H1 (cell line): ENCODE results near the gene SMIM32.

Experiments
- CHD2 ChIP-seq: IDR thresholded peaks from 2 replicates; pipeline ENCODE4 v1.6.1; 2012; ENCODE audit warnings: low read length, improper control_type of control experiment
- GABPA ChIP-seq: IDR thresholded peaks from 2 replicates; pipeline ENCODE4 v1.6.1; 2011; ENCODE audit warnings: mild to moderate bottlenecking, low read length, moderate library complexity, borderline replicate concordance; ENCODE audit not compliant: insufficient read depth
- HDAC6 ChIP-seq: IDR thresholded peaks from one replicate; pipeline ENCODE4 v1.7.1; 2012; ENCODE audit warnings: low read depth, mild to moderate bottlenecking, inconsistent platforms, low read length, moderate library complexity
- JUND ChIP-seq: IDR thresholded peaks from 2 replicates; pipeline ENCODE4 v1.6.1; 2011; ENCODE audit warnings: mild to moderate bottlenecking, improper control_type of control experiment, low read length
- POLR2A ChIP-seq, 2 experiments: IDR thresholded peaks; 1 replicate in 1 of 2; 2 replicates in 1 of 2; pipeline ENCODE4 v1.6.1; 2011; ENCODE audit warnings: low read depth in 2 of 2, low read length in 2 of 2, mild to moderate bottlenecking in 2 of 2; ENCODE audit errors: control extremely low read depth in 1 of 2
- POLR2AphosphoS5 ChIP-seq: IDR thresholded peaks from 2 replicates; pipeline ENCODE4 v1.6.1; 2011; ENCODE audit warnings: low read depth, low read length
- RFX5 ChIP-seq: IDR thresholded peaks from 2 replicates; pipeline ENCODE4 v1.6.1; 2011; ENCODE audit warnings: low read depth, low read length, improper control_type of control experiment, borderline replicate concordance
- SP1 ChIP-seq: IDR thresholded peaks from 2 replicates; pipeline ENCODE4 v1.6.1; 2011; ENCODE audit warnings: low read depth, low read length
- TAF1 ChIP-seq: IDR thresholded peaks from 2 replicates; pipeline ENCODE4 v1.6.1; 2011; ENCODE audit warnings: mild to moderate bottlenecking, low read depth, low read length
- ZNF274 ChIP-seq: IDR thresholded peaks from 2 replicates; pipeline ENCODE4 v1.7.0; 2012; ENCODE audit warnings: low read length, borderline replicate concordance; ENCODE audit errors: extremely low read depth
- TF ChIP-seq, protein P1 (sequence below): IDR thresholded peaks from 2 replicates; pipeline ENCODE4 v1.6.1; 2012; ENCODE audit warnings: inconsistent platforms
- TF ChIP-seq, protein P2 (sequence below), 3 experiments: IDR thresholded peaks; 1 replicate in 2 of 3; 2 replicates in 1 of 3; pipeline versions ENCODE4 v1.5.1 to v1.6.1; 2011; ENCODE audit warnings: low read length in 3 of 3, mild to moderate bottlenecking in 3 of 3, inconsistent platforms in 2 of 3, low read depth in 1 of 3, moderate library complexity in 1 of 3; ENCODE audit not compliant: insufficient read depth in 1 of 3; ENCODE audit errors: control extremely low read depth in 1 of 3

DNA sequence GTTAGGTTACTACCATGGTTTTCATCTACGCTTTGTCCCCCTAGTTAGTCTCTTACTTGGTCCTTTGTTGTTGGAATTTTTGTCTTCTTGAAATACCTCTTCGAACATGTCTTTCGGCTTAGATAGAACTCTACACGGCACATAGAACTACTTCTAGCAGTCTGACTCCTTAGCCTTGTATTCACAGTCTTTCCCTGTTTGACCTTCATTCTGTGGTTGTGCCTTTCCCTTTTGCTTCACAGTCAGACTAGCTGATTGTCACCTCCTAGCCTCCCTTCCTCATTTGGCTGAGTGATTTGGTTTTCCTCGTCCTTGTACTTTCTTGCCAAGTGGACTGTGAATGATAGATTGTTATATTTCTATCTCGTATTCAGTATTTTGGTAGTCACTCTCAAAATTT lies 49.6 kb downstream of the SMIM32 start:
- no peak for TF ChIP-seq POLR2AphosphoS5
- TF ChIP-seq, protein P1, sequence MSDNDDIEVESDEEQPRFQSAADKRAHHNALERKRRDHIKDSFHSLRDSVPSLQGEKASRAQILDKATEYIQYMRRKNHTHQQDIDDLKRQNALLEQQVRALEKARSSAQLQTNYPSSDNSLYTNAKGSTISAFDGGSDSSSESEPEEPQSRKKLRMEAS: no peak
- no peak for TF ChIP-seq POLR2A (IDR thresholded peaks at IDR 0.05; ENCODE audit: control extremely low read depth in 1 of 2, low read depth in 2 of 2, low read length in 2 of 2)
- no peak for TF ChIP-seq GABPA
- no peak for TF ChIP-seq JUND
- TF ChIP-seq TAF1: no peak
- TF ChIP-seq RFX5: no peak
- no peak for TF ChIP-seq HDAC6
- no peak for TF ChIP-seq CHD2
- TF ChIP-seq ZNF274: no peak
- no peak for TF ChIP-seq SP1
- TF ChIP-seq, protein P2, sequence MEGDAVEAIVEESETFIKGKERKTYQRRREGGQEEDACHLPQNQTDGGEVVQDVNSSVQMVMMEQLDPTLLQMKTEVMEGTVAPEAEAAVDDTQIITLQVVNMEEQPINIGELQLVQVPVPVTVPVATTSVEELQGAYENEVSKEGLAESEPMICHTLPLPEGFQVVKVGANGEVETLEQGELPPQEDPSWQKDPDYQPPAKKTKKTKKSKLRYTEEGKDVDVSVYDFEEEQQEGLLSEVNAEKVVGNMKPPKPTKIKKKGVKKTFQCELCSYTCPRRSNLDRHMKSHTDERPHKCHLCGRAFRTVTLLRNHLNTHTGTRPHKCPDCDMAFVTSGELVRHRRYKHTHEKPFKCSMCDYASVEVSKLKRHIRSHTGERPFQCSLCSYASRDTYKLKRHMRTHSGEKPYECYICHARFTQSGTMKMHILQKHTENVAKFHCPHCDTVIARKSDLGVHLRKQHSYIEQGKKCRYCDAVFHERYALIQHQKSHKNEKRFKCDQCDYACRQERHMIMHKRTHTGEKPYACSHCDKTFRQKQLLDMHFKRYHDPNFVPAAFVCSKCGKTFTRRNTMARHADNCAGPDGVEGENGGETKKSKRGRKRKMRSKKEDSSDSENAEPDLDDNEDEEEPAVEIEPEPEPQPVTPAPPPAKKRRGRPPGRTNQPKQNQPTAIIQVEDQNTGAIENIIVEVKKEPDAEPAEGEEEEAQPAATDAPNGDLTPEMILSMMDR (IDR thresholded peaks at IDR 0.05; ENCODE audit: control extremely low read depth in 1 of 3, insufficient read depth in 1 of 3, low read depth in 1 of 3, low read length in 3 of 3): no peak
